GM12892 (cell line): ENCODE data around the gene CFAP20DC.

Experiments used
- POLR2A ChIP-seq: IDR thresholded peaks from 2 replicates; pipeline ENCODE4 v1.6.1; 2011; ENCODE audit warnings: low read depth, low read length, control low read depth
- POLR2AphosphoS5 ChIP-seq: IDR thresholded peaks from 2 replicates; pipeline ENCODE4 v1.6.1; 2011; ENCODE audit warnings: low read depth, low read length, control low read depth

- no peak for TF ChIP-seq POLR2A
- no peak for TF ChIP-seq POLR2AphosphoS5
Observed at GRCh38 chr3:58948018-58948417, 101.8 kb downstream of the CFAP20DC start.
